Liver (tissue), 9 donors: ENCODE data around the gene KRTAP5-2. TPM values are rescaled to one million over a fixed set of nuclear protein-coding genes. Genes with fewer than 3 reads are reported as not detected.

Experiments
- DNase-seq: peaks from one replicate; pipeline ENCODE4 v3.0.0-alpha.2; 2017; ENCODE audit warnings: low spot score
- H3K27ac ChIP-seq, 2 donors: one replicate each; pipeline ENCODE4 v1.7.0; 2013; ENCODE audit warnings: inconsistent platforms in 2 of 2, low read length in 2 of 2, control low read depth in 1 of 2, low read depth in 1 of 2, mild to moderate bottlenecking in 1 of 2
- H3K27me3 ChIP-seq, 4 donors: one replicate each; pipeline versions ENCODE4 v1.6.1 to v1.7.0; 2013; ENCODE audit warnings: low read length in 3 of 4, inconsistent platforms in 1 of 4, mild to moderate bottlenecking in 1 of 4, moderate library complexity in 1 of 4; ENCODE audit not compliant: control insufficient read depth in 4 of 4, insufficient read depth in 4 of 4
- H3K36me3 ChIP-seq, 4 donors: one replicate each; pipeline versions ENCODE4 v1.6.1 to v1.7.0; 2013; ENCODE audit warnings: low read length in 3 of 4, mild to moderate bottlenecking in 3 of 4, low read depth in 1 of 4, moderate library complexity in 1 of 4; ENCODE audit not compliant: control insufficient read depth in 4 of 4, insufficient read depth in 3 of 4
- H3K4me1 ChIP-seq, 4 donors: one replicate each; pipeline versions ENCODE4 v1.6.1 to v1.7.0; 2013; ENCODE audit warnings: low read length in 3 of 4, mild to moderate bottlenecking in 3 of 4, moderate library complexity in 1 of 4; ENCODE audit not compliant: control insufficient read depth in 4 of 4, insufficient read depth in 4 of 4
- H3K4me3 ChIP-seq, 3 donors: one replicate each; pipeline versions ENCODE4 v1.6.1 to v1.7.0; 2013; ENCODE audit warnings: low read length in 3 of 3, control low read depth in 1 of 3, low read depth in 1 of 3, mild to moderate bottlenecking in 1 of 3
- H3K9ac ChIP-seq, 2 donors: one replicate each; pipeline ENCODE4 v1.7.0; 2013; ENCODE audit warnings: low read length in 2 of 2, mild to moderate bottlenecking in 2 of 2, moderate library complexity in 2 of 2, control low read depth in 1 of 2, low read depth in 1 of 2
- H3K9me3 ChIP-seq, 4 donors: one replicate each; pipeline versions ENCODE4 v1.6.1 to v1.7.0; 2013; ENCODE audit warnings: low read length in 3 of 4; ENCODE audit not compliant: control insufficient read depth in 4 of 4
- EGR1 ChIP-seq, 2 donors: IDR thresholded peaks; 2 replicates each; pipeline ENCODE4 v1.6.1; 2016 to 2018; ENCODE audit warnings: antibody characterized with exemption in 2 of 2, low read depth in 2 of 2
- FOXA1 ChIP-seq: IDR thresholded peaks from 2 replicates; pipeline ENCODE4 v1.6.1; 2016; ENCODE audit warnings: antibody characterized with exemption
- FOXA2 ChIP-seq: IDR thresholded peaks from 2 replicates; pipeline ENCODE4 v1.6.1; 2016; ENCODE audit warnings: antibody characterized with exemption
- GABPA ChIP-seq, 2 donors: IDR thresholded peaks in 1 of 2; conservative IDR thresholded peaks in 1 of 2; 2 replicates each; pipeline ENCODE4 v1.6.1; 2016; ENCODE audit warnings: antibody characterized with exemption in 2 of 2, mild to moderate bottlenecking in 1 of 2, moderate library complexity in 1 of 2
- HNF4A ChIP-seq, 2 donors: conservative IDR thresholded peaks; 2 replicates each; pipeline ENCODE4 v1.6.1; 2016; ENCODE audit warnings: antibody characterized with exemption in 2 of 2, mild to moderate bottlenecking in 2 of 2
- HNF4G ChIP-seq: IDR thresholded peaks from 2 replicates; pipeline ENCODE4 v1.6.1; 2016; ENCODE audit warnings: antibody characterized with exemption
- JUND ChIP-seq, 2 donors: IDR thresholded peaks; 2 replicates each; pipeline ENCODE4 v1.6.1; 2016; ENCODE audit warnings: antibody characterized with exemption in 2 of 2
- MAX ChIP-seq: IDR thresholded peaks from 2 replicates; pipeline ENCODE4 v1.6.1; 2016; ENCODE audit warnings: antibody characterized with exemption
- NR2F2 ChIP-seq: IDR thresholded peaks from 2 replicates; pipeline ENCODE4 v1.6.1; 2016; ENCODE audit warnings: antibody characterized with exemption
- RAD21 ChIP-seq, 2 donors: IDR thresholded peaks; 2 replicates each; pipeline ENCODE4 v1.6.1; 2016; ENCODE audit warnings: antibody characterized with exemption in 2 of 2, mild to moderate bottlenecking in 2 of 2
- REST ChIP-seq: IDR thresholded peaks from 2 replicates; pipeline ENCODE4 v1.6.1; 2016; ENCODE audit warnings: antibody characterized with exemption, mild to moderate bottlenecking
- RXRA ChIP-seq, 2 donors: IDR thresholded peaks; 2 replicates each; pipeline ENCODE4 v1.6.1; 2017 to 2018; ENCODE audit warnings: antibody characterized with exemption in 2 of 2, mild to moderate bottlenecking in 1 of 2
- SP1 ChIP-seq: IDR thresholded peaks from 2 replicates; pipeline ENCODE4 v1.6.1; 2018; ENCODE audit warnings: antibody characterized with exemption, mild to moderate bottlenecking
- TAF1 ChIP-seq: conservative IDR thresholded peaks from 2 replicates; pipeline ENCODE4 v1.6.1; 2016; ENCODE audit warnings: antibody characterized with exemption, mild to moderate bottlenecking
- YY1 ChIP-seq: IDR thresholded peaks from 2 replicates; pipeline ENCODE4 v1.6.1; 2016; ENCODE audit warnings: antibody characterized with exemption, mild to moderate bottlenecking
- WGBS: extraction: QIAGEN DNeasy Blood & Tissue Kit; methylation state at CpG from one replicate; pipeline ENCODE4 v1.1.7; 2013; 5-methylcytosine and 5-hydroxymethylcytosine counted together
- polyA plus RNA-seq, 2 donors: library from polyadenylated mRNA; stranded (reverse) in 1 of 2; unstranded in 1 of 2; fragments of 200-250 nt in 1 of 2; fragments of >200 nt in 1 of 2; fragmentation: Nextera tagmentation in 1 of 2; extraction: Ambion mirVana in 1 of 2; gene quantifications; one replicate each; pipeline versions ENCODE4 v1.2.1 to v1.2.3, GENCODE V29; 2013 to 2015
- total RNA-seq, 2 donors: library from RNA; depleted of rRNA; stranded (reverse); fragments of >200 nt; gene quantifications; one replicate each; pipeline ENCODE4 v1.2.3, GENCODE V29; 2014
- TF ChIP-seq, protein P1 (sequence below): IDR thresholded peaks from 2 replicates; pipeline ENCODE4 v1.6.1; 2016; ENCODE audit warnings: antibody characterized with exemption
- TF ChIP-seq, protein P2 (sequence below): fragments of 150-350 bp; IDR thresholded peaks from 2 replicates; pipeline ENCODE4 v1.5.1; 2017; ENCODE audit warnings: improper control_type of control experiment, low read depth, low read length; ENCODE audit not compliant: missing input control
- TF ChIP-seq, protein P3 (sequence below): IDR thresholded peaks from 2 replicates; pipeline ENCODE4 v1.6.1; 2016; ENCODE audit warnings: antibody characterized with exemption
- donor health status: healthy.
- donor health status: healthy.
- donor health status: healthy.
- donor health status: healthy.
- donor health status: healthy.

The KRTAP5-2 gene
- total and polyA plus RNA-seq, 4 donors: 0.08 TPM; not detected in 3

DNA sequence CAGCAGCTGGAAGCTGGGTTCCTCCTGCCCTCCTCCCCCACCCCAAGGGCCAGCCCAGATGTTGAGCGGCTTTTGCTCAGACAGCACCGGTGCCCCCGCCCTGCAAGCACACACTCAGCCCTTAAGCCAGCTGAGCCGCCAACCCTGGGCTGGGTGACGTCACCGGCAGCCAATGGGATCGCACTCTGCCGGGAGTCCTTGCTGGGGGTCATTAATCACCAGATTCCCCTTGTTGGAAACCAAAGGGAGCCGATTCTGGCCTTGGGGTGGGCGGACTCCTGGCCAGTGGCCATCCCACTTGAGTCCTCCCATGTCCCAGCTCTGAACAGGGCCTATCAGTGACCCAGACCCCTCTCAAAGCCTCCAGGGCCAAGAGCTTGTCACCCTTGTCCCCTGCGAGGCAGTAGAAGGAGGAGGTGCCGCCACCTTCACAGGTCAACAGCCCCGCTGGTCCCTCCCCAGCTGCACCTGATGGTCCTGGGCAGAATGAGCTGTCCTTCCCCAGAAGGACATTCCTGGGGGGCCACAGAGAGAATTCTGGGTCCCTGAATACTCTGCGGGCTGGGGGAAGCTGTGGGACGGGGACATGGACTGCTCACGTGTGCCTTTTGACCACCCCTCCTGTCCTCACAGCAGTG, 33.4 kb downstream of the KRTAP5-2 start:
- no peak for DNase-seq
- Histone ChIP-seq H3K4me1 (peaks cover 0 to 9% (median 5%) of the 10 kb centered on the region in 4 donors), H3K27me3 (no peaks in the 10 kb centered on the region), H3K4me3 (no peak overlapping the region), H3K36me3 (no peaks in the 10 kb centered on the region), H3K9ac (no peak overlapping the region), H3K27ac (no peak overlapping the region), H3K9me3 (no peaks in the 10 kb centered on the region)
- TF ChIP-seq YY1: no peak
- TF ChIP-seq, protein P1, sequence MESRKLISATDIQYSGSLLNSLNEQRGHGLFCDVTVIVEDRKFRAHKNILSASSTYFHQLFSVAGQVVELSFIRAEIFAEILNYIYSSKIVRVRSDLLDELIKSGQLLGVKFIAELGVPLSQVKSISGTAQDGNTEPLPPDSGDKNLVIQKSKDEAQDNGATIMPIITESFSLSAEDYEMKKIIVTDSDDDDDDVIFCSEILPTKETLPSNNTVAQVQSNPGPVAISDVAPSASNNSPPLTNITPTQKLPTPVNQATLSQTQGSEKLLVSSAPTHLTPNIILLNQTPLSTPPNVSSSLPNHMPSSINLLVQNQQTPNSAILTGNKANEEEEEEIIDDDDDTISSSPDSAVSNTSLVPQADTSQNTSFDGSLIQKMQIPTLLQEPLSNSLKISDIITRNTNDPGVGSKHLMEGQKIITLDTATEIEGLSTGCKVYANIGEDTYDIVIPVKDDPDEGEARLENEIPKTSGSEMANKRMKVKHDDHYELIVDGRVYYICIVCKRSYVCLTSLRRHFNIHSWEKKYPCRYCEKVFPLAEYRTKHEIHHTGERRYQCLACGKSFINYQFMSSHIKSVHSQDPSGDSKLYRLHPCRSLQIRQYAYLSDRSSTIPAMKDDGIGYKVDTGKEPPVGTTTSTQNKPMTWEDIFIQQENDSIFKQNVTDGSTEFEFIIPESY: no peak
- TF ChIP-seq HNF4A (conservative IDR thresholded peaks at IDR 0.05): no peak
- TF ChIP-seq EGR1 (IDR thresholded peaks at IDR 0.05; ENCODE audit: low read depth in 2 of 2): no peak
- TF ChIP-seq, protein P2, sequence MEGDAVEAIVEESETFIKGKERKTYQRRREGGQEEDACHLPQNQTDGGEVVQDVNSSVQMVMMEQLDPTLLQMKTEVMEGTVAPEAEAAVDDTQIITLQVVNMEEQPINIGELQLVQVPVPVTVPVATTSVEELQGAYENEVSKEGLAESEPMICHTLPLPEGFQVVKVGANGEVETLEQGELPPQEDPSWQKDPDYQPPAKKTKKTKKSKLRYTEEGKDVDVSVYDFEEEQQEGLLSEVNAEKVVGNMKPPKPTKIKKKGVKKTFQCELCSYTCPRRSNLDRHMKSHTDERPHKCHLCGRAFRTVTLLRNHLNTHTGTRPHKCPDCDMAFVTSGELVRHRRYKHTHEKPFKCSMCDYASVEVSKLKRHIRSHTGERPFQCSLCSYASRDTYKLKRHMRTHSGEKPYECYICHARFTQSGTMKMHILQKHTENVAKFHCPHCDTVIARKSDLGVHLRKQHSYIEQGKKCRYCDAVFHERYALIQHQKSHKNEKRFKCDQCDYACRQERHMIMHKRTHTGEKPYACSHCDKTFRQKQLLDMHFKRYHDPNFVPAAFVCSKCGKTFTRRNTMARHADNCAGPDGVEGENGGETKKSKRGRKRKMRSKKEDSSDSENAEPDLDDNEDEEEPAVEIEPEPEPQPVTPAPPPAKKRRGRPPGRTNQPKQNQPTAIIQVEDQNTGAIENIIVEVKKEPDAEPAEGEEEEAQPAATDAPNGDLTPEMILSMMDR: no peak
- TF ChIP-seq REST: no peak
- no peak for TF ChIP-seq RXRA (IDR thresholded peaks at IDR 0.05)
- TF ChIP-seq TAF1: no peak
- TF ChIP-seq HNF4G: no peak
- TF ChIP-seq, protein P3, sequence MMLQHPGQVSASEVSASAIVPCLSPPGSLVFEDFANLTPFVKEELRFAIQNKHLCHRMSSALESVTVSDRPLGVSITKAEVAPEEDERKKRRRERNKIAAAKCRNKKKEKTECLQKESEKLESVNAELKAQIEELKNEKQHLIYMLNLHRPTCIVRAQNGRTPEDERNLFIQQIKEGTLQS: no peak
- TF ChIP-seq SP1: no peak
- TF ChIP-seq JUND (IDR thresholded peaks at IDR 0.05): no peak
- no peak for TF ChIP-seq MAX
- no peak for TF ChIP-seq FOXA1
- no peak for TF ChIP-seq RAD21 (IDR thresholded peaks at IDR 0.05)
- no peak for TF ChIP-seq FOXA2
- no peak for TF ChIP-seq NR2F2
- TF ChIP-seq GABPA (IDR thresholded peaks at IDR 0.05 in 1 of 2, conservative IDR thresholded peaks at IDR 0.05 in 1 of 2): no peak
- WGBS: 55% methylated on average over 16 of the region's 16 CpGs
